ENCODE results near the gene KCNG4. TPM values are rescaled to one million over a fixed set of nuclear protein-coding genes. Genes with fewer than 3 reads are reported as not detected.
A peak's percentile ranks its signal among the peaks of the same experiment; 100 is the strongest.

The KCNG4 gene
- total RNA-seq, 1 experiment from 2014 or later, result not detected

DNA sequence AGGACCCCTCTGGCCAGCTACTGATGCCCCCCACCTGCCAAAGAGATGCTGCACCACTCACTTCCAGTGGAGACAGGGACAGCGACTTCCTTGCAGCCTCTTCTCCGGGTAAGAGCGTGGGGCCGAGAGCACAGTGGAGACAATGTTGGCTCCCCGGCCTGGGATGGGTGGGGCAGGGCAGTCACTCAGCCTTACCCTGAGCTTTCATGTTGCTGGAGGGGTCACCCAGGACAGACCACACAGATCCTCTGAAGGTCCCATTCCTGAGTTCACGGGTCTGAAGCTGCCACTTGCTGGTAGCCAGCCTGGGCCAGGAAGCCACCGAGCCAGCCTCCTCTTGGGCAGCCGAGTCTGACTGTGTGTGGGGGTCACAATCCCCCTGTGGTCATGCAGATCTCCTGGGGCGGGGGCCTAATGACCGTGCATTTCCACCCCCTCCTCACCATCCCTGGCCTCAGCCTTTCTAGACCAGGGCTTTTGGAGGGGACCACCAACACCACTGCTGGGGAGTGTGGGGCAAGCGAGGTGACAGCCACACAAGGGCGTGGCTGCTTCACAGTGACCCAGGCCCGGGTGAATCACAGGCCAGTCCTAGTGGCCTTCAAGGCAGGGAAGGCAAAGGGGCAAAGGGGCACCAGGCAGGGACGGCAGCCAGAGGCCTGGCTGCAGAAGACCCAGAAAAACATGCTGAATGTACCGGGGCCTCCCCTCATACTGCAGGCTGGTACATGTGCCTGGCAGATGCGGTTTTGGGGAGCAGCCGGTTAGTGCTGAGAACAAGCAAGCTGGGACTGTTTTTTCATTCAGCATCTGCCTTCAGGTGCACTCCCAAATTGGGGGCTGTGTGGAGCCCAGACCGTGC, 63.4 kb downstream of the KCNG4 start:
- Histone ChIP-seq H2BK15ac (ENCODE audit: low read depth, low read length) (no peak overlapping the region), H2AK5ac (ENCODE audit: insufficient read length, low read length) (no peak overlapping the region), H4K8ac (replicated peaks; ENCODE audit: insufficient read length, low read depth, low read length) (no peak overlapping the region), H4K5ac (ENCODE audit: insufficient read length, low read depth, low read length) (no peak overlapping the region), H2BK120ac (ENCODE audit: low read depth, low read length, poor library complexity, severe bottlenecking) (no peak overlapping the region), H3K79me2 (ENCODE audit: insufficient read depth, low read length) (no peaks in the 10 kb centered on the region), H3K4me2 (ENCODE audit: insufficient read depth, insufficient read length, low read length) (no peak overlapping the region), H3K27me3 (ENCODE audit: insufficient read depth, low read length) (no peaks in the 10 kb centered on the region), H2AFZ (ENCODE audit: low read length) (no peak overlapping the region), H3K9me3 (ENCODE audit: control insufficient read depth, low read depth, low read length) (no peaks in the 10 kb centered on the region), H3K4me1 (ENCODE audit: insufficient read depth, low read length) (no peaks in the 10 kb centered on the region), H3K9ac (ENCODE audit: extremely low read depth, insufficient read length, low read length) (no peak overlapping the region), H3K14ac (ENCODE audit: insufficient read depth, low read length) (no peak overlapping the region; the same call in 1 of the 2 replicates), H3K79me1 (ENCODE audit: insufficient read depth, low read depth, low read length, poor library complexity, severe bottlenecking) (no peaks in the 10 kb centered on the region), H4K20me1 (ENCODE audit: control insufficient read depth, insufficient read depth, insufficient read length) (no peaks in the 10 kb centered on the region), H3K56ac (ENCODE audit: insufficient read length, low read depth, low read length) (no peak overlapping the region), H2BK12ac (ENCODE audit: insufficient read length, low read depth, low read length) (no peak overlapping the region), H2BK20ac (ENCODE audit: low read depth, low read length, poor library complexity, severe bottlenecking) (no peak overlapping the region), H3K18ac (ENCODE audit: insufficient read length, low read depth, low read length) (no peak overlapping the region), H3K23me2 (ENCODE audit: insufficient read length, low read depth, low read length, poor library complexity, severe bottlenecking) (no peaks in the 10 kb centered on the region), H3K23ac (ENCODE audit: insufficient read length, low read depth, low read length) (no peak overlapping the region), H4K91ac (ENCODE audit: insufficient read length, low read depth, low read length) (no peak overlapping the region), H3T11ph (ENCODE audit: low read length) (no peak overlapping the region), H2BK5ac (ENCODE audit: insufficient read length, low read length) (no peak overlapping the region), H3K27ac (ENCODE audit: insufficient read length, low read depth, low read length) (no peak overlapping the region), H3K4ac (ENCODE audit: low read depth, low read length) (no peak overlapping the region)
- TF ChIP-seq, protein P1, sequence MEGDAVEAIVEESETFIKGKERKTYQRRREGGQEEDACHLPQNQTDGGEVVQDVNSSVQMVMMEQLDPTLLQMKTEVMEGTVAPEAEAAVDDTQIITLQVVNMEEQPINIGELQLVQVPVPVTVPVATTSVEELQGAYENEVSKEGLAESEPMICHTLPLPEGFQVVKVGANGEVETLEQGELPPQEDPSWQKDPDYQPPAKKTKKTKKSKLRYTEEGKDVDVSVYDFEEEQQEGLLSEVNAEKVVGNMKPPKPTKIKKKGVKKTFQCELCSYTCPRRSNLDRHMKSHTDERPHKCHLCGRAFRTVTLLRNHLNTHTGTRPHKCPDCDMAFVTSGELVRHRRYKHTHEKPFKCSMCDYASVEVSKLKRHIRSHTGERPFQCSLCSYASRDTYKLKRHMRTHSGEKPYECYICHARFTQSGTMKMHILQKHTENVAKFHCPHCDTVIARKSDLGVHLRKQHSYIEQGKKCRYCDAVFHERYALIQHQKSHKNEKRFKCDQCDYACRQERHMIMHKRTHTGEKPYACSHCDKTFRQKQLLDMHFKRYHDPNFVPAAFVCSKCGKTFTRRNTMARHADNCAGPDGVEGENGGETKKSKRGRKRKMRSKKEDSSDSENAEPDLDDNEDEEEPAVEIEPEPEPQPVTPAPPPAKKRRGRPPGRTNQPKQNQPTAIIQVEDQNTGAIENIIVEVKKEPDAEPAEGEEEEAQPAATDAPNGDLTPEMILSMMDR (conservative IDR thresholded peaks at IDR 0.05), result no peak
- H3K4me1 Mint-ChIP-seq, result peaks cover 4 to 5% of the 10 kb centered on the region in 2 experiments
- H3K36me3 Mint-ChIP-seq (ENCODE audit: insufficient read depth in 1 of 3, low read depth in 3 of 3), result peaks cover 2 to 26% (median 23%) of the 10 kb centered on the region in 3 experiments; a peak in 6 of 7 replicates
- H3K27me3 Mint-ChIP-seq (ENCODE audit: low read depth), result peaks cover 5% of the 10 kb centered on the region; the same call in 1 of the 2 replicates
- H3K4me3 Mint-ChIP-seq, result no peak overlapping the region
- no CpG with 5 or more reads among the region's 18 CpGs for WGBS (ENCODE audit: extremely low coverage, insufficient read length, low lambda C conversion rate)
- no peaks in the 10 kb centered on the region for H3K9me3 Mint-ChIP-seq
- no peak for DNase-seq
- peak overlapping the region in 2 of 3 experiments; percentile 34 to 66; a peak in 2 of 7 replicates for H3K27ac Mint-ChIP-seq
